Right lobe of liver (tissue), 4 donors: ENCODE results near the gene DPYD.

Experiments
- POLR2A ChIP-seq: fragments of 450-650 bp; IDR thresholded peaks from one replicate; pipeline ENCODE4 v1.6.1; 2017; ENCODE audit warnings: antibody characterized with exemption, mild to moderate bottlenecking
- TF ChIP-seq, protein P1 (sequence below), 4 donors: fragments of 200-600 bp in 3 of 4; fragments of 450-650 bp in 1 of 4; IDR thresholded peaks; one replicate each; pipeline versions ENCODE4 v1.5.1 to v1.8.0; 2016 to 2022; ENCODE audit warnings: antibody characterized with exemption in 4 of 4, mild to moderate bottlenecking in 2 of 4
- donor health status: DM: no; HTN: no; CAD: no.
- donor health status: DM: no; HTN: no; CAD: no.
- donor health status: DM: no; HTN: yes; CAD: no.

DNA sequence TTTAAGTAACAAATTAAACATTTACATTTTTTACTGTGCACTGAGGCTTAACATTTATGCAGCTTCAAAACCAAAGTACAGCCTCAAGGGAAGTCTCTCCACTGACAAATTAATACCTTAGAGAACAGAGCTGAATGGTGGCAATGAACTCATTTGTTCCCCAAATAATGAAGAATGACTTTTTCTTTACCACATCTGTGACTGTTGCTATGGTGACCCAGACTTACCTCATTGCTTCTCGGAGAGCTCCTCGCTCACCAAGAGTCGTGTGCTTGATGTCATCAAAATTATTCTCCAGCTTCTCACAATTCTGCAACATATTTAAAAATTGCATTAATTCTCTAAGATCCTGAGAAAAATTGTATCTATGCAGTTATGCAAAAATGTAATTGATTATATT lies 92.9 kb downstream of the DPYD start:
- no peak for TF ChIP-seq POLR2A
- TF ChIP-seq, protein P1, sequence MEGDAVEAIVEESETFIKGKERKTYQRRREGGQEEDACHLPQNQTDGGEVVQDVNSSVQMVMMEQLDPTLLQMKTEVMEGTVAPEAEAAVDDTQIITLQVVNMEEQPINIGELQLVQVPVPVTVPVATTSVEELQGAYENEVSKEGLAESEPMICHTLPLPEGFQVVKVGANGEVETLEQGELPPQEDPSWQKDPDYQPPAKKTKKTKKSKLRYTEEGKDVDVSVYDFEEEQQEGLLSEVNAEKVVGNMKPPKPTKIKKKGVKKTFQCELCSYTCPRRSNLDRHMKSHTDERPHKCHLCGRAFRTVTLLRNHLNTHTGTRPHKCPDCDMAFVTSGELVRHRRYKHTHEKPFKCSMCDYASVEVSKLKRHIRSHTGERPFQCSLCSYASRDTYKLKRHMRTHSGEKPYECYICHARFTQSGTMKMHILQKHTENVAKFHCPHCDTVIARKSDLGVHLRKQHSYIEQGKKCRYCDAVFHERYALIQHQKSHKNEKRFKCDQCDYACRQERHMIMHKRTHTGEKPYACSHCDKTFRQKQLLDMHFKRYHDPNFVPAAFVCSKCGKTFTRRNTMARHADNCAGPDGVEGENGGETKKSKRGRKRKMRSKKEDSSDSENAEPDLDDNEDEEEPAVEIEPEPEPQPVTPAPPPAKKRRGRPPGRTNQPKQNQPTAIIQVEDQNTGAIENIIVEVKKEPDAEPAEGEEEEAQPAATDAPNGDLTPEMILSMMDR (IDR thresholded peaks at IDR 0.05): no peak
